SK-N-SH treated with all-trans-retinoic acid at 6 μM for 48 hours (cell line): ENCODE measurements around the gene CACNA2D3.

Experiments
- ATAC-seq: fragments of 200-7000 bp; cut with Tn5 transposase; 3 replicates; pipeline ENCODE4 v1.9.1; 2020; ENCODE audit warnings: mild to moderate bottlenecking, moderate library complexity
- BACH2 ChIP-seq: fragments of 250-450 bp; sonication (Bioruptor Pico); IDR thresholded peaks from 2 replicates; pipeline ENCODE4 v1.9.0; 2021; ENCODE audit warnings: mild to moderate bottlenecking, borderline replicate concordance
- CSDC2 ChIP-seq: fragments of 250-450 bp; sonication (Bioruptor Pico); IDR thresholded peaks from 2 replicates; pipeline ENCODE4 v1.5.0; 2020; ENCODE audit warnings: mild to moderate bottlenecking, moderate library complexity
- GLIS3 ChIP-seq: fragments of 250-450 bp; sonication (Bioruptor Pico); IDR thresholded peaks from 2 replicates; pipeline ENCODE4 v1.5.0; 2020; ENCODE audit warnings: mild to moderate bottlenecking, moderate library complexity
- ISL1 ChIP-seq: fragments of 250-450 bp; sonication (Bioruptor Pico); IDR thresholded peaks from 2 replicates; pipeline ENCODE4 v2.1.2; 2022; ENCODE audit warnings: mild to moderate bottlenecking, moderate library complexity
- OSR1 ChIP-seq: fragments of 250-450 bp; sonication (Bioruptor Pico); IDR thresholded peaks from 2 replicates; pipeline ENCODE4 v1.8.0; 2022; ENCODE audit warnings: moderate library complexity, mild to moderate bottlenecking, inconsistent platforms
- RARB ChIP-seq: fragments of 250-450 bp; sonication (Bioruptor Pico); IDR thresholded peaks from 2 replicates; pipeline ENCODE4 v1.8.0; 2021; ENCODE audit warnings: mild to moderate bottlenecking, moderate library complexity
- TCF4 ChIP-seq: fragments of 250-450 bp; sonication (Bioruptor Pico); IDR thresholded peaks from 2 replicates; pipeline ENCODE4 v1.8.0; 2021; ENCODE audit warnings: mild to moderate bottlenecking, moderate library complexity, borderline replicate concordance
- TOX ChIP-seq: fragments of 250-450 bp; sonication (Bioruptor Pico); IDR thresholded peaks from 2 replicates; pipeline ENCODE4 v1.8.0; 2021; ENCODE audit warnings: mild to moderate bottlenecking, moderate library complexity, borderline replicate concordance
- ZFP30 ChIP-seq: fragments of 450-650 bp; formaldehyde crosslinking; IDR thresholded peaks from 2 replicates; pipeline ENCODE4 v1.5.0; 2022; ENCODE audit warnings: mild to moderate bottlenecking, moderate library complexity
- ZNF70 ChIP-seq: fragments of 450-650 bp; formaldehyde crosslinking; IDR thresholded peaks from 2 replicates; pipeline ENCODE4 v1.5.0; 2020; ENCODE audit warnings: mild to moderate bottlenecking, moderate library complexity
- ZNF8 ChIP-seq: fragments of 450-650 bp; formaldehyde crosslinking; IDR thresholded peaks from 2 replicates; pipeline ENCODE4 v1.5.0; 2020; ENCODE audit warnings: mild to moderate bottlenecking, moderate library complexity
- TF ChIP-seq, protein P1 (sequence below): fragments of 250-450 bp; sonication (Bioruptor Pico); IDR thresholded peaks from 2 replicates; pipeline ENCODE4 v1.5.0; 2020; ENCODE audit warnings: mild to moderate bottlenecking, moderate library complexity
- TF ChIP-seq, protein P2 (sequence below): fragments of 250-450 bp; sonication (Bioruptor Pico); IDR thresholded peaks from 2 replicates; pipeline ENCODE4 v1.5.1; 2020; ENCODE audit warnings: low read depth, mild to moderate bottlenecking, moderate library complexity
- TF ChIP-seq, protein P3 (sequence below): fragments of 250-450 bp; sonication (Bioruptor Pico); IDR thresholded peaks from 2 replicates; pipeline ENCODE4 v1.5.1; 2021; ENCODE audit warnings: mild to moderate bottlenecking, moderate library complexity
- TF ChIP-seq, protein P4 (sequence below): fragments of 250-450 bp; sonication (Bioruptor Pico); IDR thresholded peaks from 2 replicates; pipeline ENCODE4 v1.8.0; 2020; ENCODE audit warnings: mild to moderate bottlenecking, moderate library complexity, borderline replicate concordance
- TF ChIP-seq, protein P5 (sequence below): fragments of 250-450 bp; sonication (Bioruptor Pico); IDR thresholded peaks from 2 replicates; pipeline ENCODE4 v1.8.0; 2021; ENCODE audit warnings: low read depth, mild to moderate bottlenecking, moderate library complexity, borderline replicate concordance

Gene CACNA2D3

DNA sequence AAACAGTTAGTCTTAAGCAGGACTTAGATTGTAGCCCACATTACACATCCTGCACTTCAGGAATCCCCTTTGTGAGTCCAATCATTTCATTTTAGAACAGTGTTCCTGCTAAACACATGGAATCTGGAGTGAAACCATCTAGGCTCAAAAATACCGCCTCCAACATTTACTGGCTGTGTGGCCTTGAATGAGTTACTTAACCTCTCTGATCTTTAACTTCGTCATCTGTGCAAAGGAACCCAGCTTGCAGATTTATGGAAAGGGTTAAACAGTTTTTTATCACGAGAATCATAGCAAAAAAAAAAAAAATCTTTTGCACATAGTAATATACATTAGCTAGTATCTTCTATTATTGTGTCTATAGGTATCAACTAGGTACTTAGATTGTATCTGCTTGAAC is 813.5 kb downstream of the CACNA2D3 start:
- no peak for TF ChIP-seq RARB (CRISPR knock-in tag)
- no peak for TF ChIP-seq ZFP30
- no peak for TF ChIP-seq ISL1
- no peak for TF ChIP-seq TCF4 (CRISPR knock-in tag)
- TF ChIP-seq GLIS3 (CRISPR knock-in tag) = no peak
- TF ChIP-seq ZNF8 = no peak
- TF ChIP-seq, protein P1, sequence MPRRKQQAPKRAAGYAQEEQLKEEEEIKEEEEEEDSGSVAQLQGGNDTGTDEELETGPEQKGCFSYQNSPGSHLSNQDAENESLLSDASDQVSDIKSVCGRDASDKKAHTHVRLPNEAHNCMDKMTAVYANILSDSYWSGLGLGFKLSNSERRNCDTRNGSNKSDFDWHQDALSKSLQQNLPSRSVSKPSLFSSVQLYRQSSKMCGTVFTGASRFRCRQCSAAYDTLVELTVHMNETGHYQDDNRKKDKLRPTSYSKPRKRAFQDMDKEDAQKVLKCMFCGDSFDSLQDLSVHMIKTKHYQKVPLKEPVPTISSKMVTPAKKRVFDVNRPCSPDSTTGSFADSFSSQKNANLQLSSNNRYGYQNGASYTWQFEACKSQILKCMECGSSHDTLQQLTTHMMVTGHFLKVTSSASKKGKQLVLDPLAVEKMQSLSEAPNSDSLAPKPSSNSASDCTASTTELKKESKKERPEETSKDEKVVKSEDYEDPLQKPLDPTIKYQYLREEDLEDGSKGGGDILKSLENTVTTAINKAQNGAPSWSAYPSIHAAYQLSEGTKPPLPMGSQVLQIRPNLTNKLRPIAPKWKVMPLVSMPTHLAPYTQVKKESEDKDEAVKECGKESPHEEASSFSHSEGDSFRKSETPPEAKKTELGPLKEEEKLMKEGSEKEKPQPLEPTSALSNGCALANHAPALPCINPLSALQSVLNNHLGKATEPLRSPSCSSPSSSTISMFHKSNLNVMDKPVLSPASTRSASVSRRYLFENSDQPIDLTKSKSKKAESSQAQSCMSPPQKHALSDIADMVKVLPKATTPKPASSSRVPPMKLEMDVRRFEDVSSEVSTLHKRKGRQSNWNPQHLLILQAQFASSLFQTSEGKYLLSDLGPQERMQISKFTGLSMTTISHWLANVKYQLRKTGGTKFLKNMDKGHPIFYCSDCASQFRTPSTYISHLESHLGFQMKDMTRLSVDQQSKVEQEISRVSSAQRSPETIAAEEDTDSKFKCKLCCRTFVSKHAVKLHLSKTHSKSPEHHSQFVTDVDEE (CRISPR knock-in tag) = no peak
- no peak for ATAC-seq

DNA sequence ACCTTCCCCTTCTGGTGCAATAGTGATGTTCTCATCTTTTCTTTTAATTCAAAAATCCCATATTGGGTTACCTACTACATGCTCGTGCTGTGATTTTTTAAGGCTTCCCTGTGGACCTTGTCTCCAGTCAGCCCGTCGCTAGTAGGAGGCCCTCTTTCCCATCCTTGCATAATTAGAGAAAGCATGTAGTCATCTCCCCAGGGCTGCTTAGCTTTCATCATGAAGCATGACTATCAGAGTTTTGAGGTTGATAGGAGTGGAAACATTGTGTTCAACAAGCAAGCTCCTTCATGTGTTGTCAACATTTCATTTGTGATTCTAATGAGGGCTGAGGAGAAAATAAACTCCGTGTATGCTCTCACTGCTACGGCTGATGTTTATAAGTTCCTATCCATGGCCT is 814.2 kb downstream of the CACNA2D3 start:
- no peak for TF ChIP-seq CSDC2
- TF ChIP-seq, protein P2, sequence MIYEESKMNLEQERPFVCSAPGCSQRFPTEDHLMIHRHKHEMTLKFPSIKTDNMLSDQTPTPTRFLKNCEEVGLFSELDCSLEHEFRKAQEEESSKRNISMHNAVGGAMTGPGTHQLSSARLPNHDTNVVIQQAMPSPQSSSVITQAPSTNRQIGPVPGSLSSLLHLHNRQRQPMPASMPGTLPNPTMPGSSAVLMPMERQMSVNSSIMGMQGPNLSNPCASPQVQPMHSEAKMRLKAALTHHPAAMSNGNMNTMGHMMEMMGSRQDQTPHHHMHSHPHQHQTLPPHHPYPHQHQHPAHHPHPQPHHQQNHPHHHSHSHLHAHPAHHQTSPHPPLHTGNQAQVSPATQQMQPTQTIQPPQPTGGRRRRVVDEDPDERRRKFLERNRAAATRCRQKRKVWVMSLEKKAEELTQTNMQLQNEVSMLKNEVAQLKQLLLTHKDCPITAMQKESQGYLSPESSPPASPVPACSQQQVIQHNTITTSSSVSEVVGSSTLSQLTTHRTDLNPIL = no peak
- TF ChIP-seq, all 23 proteins: peak for 0
- ATAC-seq = no peak

DNA sequence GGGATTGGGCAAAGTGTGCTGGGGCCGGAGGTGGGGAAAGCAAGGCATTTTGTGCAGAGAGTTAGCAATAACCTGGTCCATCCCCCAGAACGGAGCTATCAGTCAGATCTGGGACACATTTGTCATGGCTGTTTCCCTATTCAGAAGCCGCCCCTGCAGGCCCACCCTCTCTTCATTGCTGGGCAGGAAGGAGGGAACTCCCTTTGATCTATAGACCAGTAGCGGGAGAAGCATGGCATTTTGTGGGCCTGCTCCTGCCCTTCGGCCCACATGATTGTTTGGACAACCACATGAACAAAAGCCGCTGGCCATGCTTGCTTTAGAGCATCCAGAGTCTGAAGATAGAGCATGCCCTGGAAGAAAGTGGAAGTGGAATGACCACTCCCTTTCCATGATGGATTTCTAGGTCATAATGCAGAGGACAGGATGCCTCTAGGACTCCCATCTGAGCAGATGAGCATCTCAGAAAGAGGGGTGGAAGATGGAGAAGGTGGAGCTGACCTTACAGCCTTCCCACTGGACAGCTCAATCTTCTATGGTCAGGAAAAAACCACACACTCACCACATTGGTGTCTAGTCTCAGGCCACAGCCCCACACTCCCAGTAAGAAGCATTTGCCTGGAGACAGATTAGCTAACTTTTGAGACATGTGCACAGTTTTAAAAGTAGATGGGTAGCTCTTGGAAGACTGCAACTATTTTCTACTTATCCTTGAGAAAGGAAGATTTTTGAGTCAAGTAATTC is 817.4 kb downstream of the CACNA2D3 start:
- TF ChIP-seq OSR1 (CRISPR knock-in tag) = no peak
- TF ChIP-seq, protein P3, sequence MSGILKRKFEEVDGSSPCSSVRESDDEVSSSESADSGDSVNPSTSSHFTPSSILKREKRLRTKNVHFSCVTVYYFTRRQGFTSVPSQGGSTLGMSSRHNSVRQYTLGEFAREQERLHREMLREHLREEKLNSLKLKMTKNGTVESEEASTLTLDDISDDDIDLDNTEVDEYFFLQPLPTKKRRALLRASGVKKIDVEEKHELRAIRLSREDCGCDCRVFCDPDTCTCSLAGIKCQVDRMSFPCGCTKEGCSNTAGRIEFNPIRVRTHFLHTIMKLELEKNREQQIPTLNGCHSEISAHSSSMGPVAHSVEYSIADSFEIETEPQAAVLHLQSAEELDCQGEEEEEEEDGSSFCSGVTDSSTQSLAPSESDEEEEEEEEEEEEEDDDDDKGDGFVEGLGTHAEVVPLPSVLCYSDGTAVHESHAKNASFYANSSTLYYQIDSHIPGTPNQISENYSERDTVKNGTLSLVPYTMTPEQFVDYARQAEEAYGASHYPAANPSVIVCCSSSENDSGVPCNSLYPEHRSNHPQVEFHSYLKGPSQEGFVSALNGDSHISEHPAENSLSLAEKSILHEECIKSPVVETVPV = no peak
- TF ChIP-seq, protein P1 (CRISPR knock-in tag) = no peak
- no peak for TF ChIP-seq CSDC2
- no peak for TF ChIP-seq BACH2 (CRISPR knock-in tag)
- TF ChIP-seq ZNF70 = no peak
- TF ChIP-seq, protein P4, sequence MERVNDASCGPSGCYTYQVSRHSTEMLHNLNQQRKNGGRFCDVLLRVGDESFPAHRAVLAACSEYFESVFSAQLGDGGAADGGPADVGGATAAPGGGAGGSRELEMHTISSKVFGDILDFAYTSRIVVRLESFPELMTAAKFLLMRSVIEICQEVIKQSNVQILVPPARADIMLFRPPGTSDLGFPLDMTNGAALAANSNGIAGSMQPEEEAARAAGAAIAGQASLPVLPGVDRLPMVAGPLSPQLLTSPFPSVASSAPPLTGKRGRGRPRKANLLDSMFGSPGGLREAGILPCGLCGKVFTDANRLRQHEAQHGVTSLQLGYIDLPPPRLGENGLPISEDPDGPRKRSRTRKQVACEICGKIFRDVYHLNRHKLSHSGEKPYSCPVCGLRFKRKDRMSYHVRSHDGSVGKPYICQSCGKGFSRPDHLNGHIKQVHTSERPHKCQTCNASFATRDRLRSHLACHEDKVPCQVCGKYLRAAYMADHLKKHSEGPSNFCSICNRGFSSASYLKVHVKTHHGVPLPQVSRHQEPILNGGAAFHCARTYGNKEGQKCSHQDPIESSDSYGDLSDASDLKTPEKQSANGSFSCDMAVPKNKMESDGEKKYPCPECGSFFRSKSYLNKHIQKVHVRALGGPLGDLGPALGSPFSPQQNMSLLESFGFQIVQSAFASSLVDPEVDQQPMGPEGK (CRISPR knock-in tag) = no peak
- TF ChIP-seq GLIS3 (CRISPR knock-in tag) = no peak
- no peak for TF ChIP-seq ZNF8
- TF ChIP-seq, protein P5, sequence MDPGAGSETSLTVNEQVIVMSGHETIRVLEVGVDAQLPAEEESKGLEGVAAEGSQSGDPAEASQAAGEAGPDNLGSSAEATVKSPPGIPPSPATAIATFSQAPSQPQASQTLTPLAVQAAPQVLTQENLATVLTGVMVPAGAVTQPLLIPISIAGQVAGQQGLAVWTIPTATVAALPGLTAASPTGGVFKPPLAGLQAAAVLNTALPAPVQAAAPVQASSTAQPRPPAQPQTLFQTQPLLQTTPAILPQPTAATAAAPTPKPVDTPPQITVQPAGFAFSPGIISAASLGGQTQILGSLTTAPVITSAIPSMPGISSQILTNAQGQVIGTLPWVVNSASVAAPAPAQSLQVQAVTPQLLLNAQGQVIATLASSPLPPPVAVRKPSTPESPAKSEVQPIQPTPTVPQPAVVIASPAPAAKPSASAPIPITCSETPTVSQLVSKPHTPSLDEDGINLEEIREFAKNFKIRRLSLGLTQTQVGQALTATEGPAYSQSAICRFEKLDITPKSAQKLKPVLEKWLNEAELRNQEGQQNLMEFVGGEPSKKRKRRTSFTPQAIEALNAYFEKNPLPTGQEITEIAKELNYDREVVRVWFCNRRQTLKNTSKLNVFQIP (CRISPR knock-in tag) = no peak
- TF ChIP-seq, protein P2 = no peak
- TF ChIP-seq TOX = no peak
- TF ChIP-seq, all 23 proteins: peak for 0
- peak; percentile 65 for ATAC-seq
